Bronchial epithelial cell (primary cell): ENCODE measurements around the gene SLC35D2. TPM values are rescaled to one million over a fixed set of nuclear protein-coding genes. Genes with fewer than 3 reads are reported as not detected.

Source experiments
- DNase-seq: peaks from one replicate; pipeline ENCODE4 v3.0.0-alpha.2; 2010; ENCODE audit warnings: low read depth
- FAIRE-seq: peaks from 2 replicates; lab custom pipeline; 2011; peaks lifted over from hg19 to GRCh38; lab: Jason Lieb, UNC
- H3K27me3 ChIP-seq: 2 replicates; pipeline ENCODE4 v1.5.1; 2011; ENCODE audit warnings: low read length; ENCODE audit not compliant: control insufficient read depth, insufficient read depth
- H3K36me3 ChIP-seq: 2 replicates; pipeline ENCODE4 v1.5.1; 2011; ENCODE audit warnings: low read length; ENCODE audit not compliant: control insufficient read depth, insufficient read depth
- H3K4me3 ChIP-seq: 2 replicates; pipeline ENCODE4 v1.5.1; 2011; ENCODE audit warnings: mild to moderate bottlenecking, low read depth, low read length, control low read depth
- total RNA-seq: library from RNA; depleted of rRNA; stranded (reverse); fragments of >200 nt; gene quantifications from 2 replicates; pipeline ENCODE4 v1.2.1, GENCODE V29; 2014
- TF ChIP-seq, protein P1 (sequence below): IDR thresholded peaks from 2 replicates; pipeline ENCODE4 v1.5.1; 2011; ENCODE audit warnings: mild to moderate bottlenecking, moderate library complexity, low read length, control low read depth, inconsistent platforms; ENCODE audit not compliant: insufficient read depth, severe bottlenecking

The SLC35D2 gene
- total RNA-seq, 1 donor from 2014 or later, result 30.3 TPM

DNA sequence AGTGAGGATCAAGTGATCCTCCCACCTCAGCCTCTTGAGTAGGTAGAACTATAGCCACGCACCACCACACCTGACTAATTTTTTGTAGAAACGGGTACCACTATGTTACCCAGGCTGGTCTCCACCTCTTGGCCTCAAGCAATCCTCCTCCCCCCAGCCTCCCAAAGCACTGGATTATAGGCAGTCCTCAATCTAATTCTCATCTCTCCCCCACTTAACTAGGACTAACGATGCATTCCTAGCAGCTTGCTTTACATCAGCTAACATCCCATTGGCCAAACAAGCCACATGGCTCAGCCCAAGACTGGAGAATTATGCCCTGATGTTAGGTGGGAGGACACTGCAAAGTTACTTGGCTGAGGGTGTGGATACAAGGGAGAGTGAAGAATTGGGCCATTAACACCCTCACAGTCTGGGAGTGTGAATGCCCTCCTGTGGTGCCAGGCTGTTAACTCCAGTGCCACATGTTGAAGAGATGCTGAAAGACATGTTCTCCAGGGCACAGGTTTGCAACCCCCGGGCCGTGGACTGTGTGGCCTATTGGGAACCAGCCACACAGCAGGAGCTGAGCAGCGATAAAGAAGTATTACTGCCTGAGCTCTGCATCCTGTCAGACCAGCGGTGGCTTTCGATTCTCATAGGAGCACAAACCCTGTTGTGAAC, 39.9 kb upstream of the SLC35D2 start:
- no peak for DNase-seq
- TF ChIP-seq, protein P1, sequence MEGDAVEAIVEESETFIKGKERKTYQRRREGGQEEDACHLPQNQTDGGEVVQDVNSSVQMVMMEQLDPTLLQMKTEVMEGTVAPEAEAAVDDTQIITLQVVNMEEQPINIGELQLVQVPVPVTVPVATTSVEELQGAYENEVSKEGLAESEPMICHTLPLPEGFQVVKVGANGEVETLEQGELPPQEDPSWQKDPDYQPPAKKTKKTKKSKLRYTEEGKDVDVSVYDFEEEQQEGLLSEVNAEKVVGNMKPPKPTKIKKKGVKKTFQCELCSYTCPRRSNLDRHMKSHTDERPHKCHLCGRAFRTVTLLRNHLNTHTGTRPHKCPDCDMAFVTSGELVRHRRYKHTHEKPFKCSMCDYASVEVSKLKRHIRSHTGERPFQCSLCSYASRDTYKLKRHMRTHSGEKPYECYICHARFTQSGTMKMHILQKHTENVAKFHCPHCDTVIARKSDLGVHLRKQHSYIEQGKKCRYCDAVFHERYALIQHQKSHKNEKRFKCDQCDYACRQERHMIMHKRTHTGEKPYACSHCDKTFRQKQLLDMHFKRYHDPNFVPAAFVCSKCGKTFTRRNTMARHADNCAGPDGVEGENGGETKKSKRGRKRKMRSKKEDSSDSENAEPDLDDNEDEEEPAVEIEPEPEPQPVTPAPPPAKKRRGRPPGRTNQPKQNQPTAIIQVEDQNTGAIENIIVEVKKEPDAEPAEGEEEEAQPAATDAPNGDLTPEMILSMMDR, result no peak
- no peak for FAIRE-seq
- Histone ChIP-seq H3K4me3 (no peak overlapping the region), H3K27me3 (no peaks in the 10 kb centered on the region), H3K36me3 (no peaks in the 10 kb centered on the region)

DNA sequence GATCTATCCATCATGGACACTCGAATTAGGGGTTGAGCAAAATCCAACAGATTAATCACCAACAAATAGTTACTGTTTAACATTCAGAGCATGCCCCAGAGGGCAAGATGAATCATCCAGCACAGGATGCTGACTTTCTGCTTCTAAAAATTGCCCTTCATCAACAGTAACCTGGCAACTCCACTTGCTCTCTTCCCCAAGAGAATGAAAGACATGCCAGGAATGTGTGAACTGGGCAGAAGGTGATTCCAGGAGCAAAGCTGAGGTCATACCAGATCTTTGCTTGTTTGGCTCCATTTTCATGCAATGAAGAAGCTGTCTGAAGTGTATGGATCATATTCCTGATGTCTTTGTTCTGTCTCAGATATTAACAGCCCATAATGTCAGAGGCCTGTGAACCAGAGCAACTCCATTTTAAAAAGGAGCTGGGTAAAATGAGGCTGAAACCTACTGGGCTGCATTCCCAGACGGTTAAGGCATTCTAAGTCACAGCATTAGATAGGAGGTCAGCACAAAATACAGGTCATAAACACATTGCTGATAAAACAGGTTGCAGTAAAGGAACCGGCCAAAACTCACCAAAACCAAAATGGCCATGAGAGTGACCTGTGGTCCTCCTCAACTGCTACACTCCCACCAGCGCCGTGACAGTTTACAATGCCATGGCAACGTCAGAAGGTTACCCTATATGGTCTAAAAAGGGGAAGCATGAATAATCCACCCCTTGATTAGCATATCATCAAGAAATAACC, 37.1 kb upstream of the SLC35D2 start:
- Histone ChIP-seq H3K4me3 (no peak overlapping the region), H3K36me3 (no peaks in the 10 kb centered on the region), H3K27me3 (no peaks in the 10 kb centered on the region)
- FAIRE-seq (peak; percentile 40), DNase-seq (peak; percentile 98)
- TF ChIP-seq, protein P1, result no peak

DNA sequence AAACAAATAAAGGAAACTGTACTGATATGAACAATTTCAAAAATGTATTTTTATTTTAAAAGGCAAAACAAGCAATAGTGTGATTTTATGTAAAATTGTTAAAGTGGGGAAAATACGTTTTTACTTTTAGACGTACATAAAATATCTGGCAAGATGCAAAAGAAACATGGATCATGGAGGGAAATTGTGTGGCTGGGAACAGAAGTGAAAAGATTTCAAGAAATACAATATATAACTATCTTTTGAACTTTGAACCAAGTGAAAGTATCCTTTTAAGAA, 36.1 kb upstream of the SLC35D2 start:
- H3K4me3 ChIP-seq, result no peak overlapping the region
- H3K36me3 ChIP-seq, result no peaks in the 10 kb centered on the region
- no peak for FAIRE-seq
- TF ChIP-seq, protein P1, result no peak
- H3K27me3 ChIP-seq, result no peaks in the 10 kb centered on the region
- no peak for DNase-seq

DNA sequence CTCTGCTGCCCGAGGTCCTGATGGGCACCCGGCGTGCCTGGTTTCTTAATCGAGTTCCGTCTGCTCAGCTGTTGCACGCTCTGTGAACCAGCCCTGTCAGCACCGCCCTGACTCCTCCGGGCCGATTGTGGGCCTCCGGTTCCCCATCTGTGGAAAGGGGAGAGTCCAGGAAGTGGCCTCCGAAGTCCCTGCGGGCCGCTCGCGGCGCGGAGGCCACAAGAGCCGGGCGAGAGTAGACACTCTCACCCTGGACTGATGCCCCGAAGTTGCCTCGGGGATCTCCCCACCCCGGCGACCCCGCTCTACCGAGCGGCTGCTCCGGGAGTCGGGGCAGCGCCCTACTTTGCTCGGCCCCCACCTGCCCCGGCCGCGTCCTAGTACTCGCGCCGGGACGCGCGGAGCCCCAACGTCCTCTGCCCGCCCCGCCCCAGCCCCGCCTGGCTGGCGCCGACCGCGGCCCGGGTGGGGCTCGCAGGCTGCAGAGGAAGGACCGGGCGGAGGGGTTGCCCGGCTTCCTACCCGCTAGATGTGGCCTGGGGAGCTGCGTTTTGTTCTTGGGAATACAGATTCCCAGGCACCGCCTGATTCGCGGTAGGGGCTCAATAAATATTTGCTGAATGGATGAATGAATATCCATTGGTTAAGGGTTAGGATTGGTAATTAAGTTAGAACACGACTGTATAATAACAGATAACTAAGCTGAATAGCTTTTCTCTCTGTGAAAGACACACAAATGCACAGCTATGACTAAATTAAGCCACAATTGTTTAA, 35.6 kb upstream of the SLC35D2 start:
- DNase-seq, result peak; percentile 22
- no peaks in the 10 kb centered on the region for H3K36me3 ChIP-seq
- H3K4me3 ChIP-seq, result peak overlapping the region; percentile 90
- no peak for FAIRE-seq
- H3K27me3 ChIP-seq, result no peaks in the 10 kb centered on the region
- TF ChIP-seq, protein P1, result no peak

DNA sequence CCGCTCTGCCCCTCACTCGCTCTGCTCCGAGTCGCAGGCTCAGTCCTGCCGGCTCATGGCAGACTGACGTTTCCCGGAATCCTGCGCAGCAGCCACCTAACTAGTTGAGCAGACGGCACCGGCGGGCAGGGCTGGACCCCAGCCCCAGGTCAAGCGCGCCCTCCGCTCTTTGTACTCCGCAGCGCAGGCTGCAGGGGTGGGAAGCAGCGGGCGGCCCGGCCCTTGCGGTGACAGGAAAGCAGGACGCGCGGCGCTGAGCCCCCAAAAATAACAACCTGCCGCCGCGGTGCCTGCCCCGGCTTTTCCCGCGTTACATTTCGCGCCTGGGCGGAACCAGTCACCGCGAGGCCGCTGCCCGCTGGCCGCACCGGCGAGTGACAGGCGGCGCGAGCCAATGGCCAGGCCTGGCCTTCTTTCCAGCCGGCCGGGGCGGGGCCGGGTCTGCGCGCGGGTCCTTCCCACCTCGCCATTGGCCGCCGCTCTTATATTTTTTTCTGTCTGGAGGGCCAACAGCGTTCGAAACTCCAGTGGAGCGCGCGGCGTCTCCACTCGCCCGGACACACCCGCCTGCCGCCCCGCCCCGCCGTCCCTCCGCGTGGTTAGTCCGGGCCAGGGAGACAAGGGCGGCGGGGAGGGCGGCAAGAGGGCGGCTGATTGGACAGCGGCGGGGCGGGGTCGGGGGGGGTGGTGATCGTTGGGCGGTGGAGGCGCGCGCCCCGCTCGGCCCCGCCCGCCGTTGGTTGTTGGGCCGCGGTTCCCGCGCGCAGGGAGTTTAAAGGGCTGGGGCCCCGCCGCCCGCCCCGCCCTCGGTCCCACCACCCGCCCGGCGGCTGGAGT, 34.8 kb upstream of the SLC35D2 start, which contains the start of gene ZNF367:
Gene ZNF367 (minus strand): TSS at position 288 of the 837 bp plus-strand sequence. CDS start 338 bp downstream, outside the sequence.
- TF ChIP-seq, protein P1, result no peak
- Histone ChIP-seq H3K36me3 (no peaks in the 10 kb centered on the region), H3K4me3 (peak within 1 kb of the TSS; percentile 90), H3K27me3 (no peaks in the 10 kb centered on the region)
- FAIRE-seq, result no peak
- peak; percentile 87 for DNase-seq
